Esophagus (tissue), 2 donors: ENCODE data around the gene HNRNPA3. TPM values are rescaled to one million over a fixed set of nuclear protein-coding genes. Genes with fewer than 3 reads are reported as not detected.

Experiments
- H3K27ac ChIP-seq, 2 donors: one replicate each; pipeline ENCODE4 v1.5.1; 2013; ENCODE audit warnings: low read depth in 2 of 2, mild to moderate bottlenecking in 2 of 2, inconsistent platforms in 1 of 2, low read length in 1 of 2, moderate library complexity in 1 of 2
- H3K27me3 ChIP-seq, 2 donors: one replicate each; pipeline ENCODE4 v1.6.1; 2013; ENCODE audit warnings: low read length in 2 of 2, control low read depth in 1 of 2, mild to moderate bottlenecking in 1 of 2; ENCODE audit not compliant: insufficient read depth in 2 of 2, control insufficient read depth in 1 of 2
- H3K36me3 ChIP-seq, 2 donors: one replicate each; pipeline ENCODE4 v1.6.1; 2013; ENCODE audit warnings: low read length in 1 of 2; ENCODE audit not compliant: control insufficient read depth in 2 of 2, insufficient read depth in 2 of 2
- H3K4me1 ChIP-seq, 2 donors: one replicate each; pipeline ENCODE4 v1.6.1; 2013; ENCODE audit warnings: low read length in 1 of 2; ENCODE audit not compliant: control insufficient read depth in 2 of 2, insufficient read depth in 2 of 2
- H3K4me3 ChIP-seq, 2 donors: one replicate each; pipeline ENCODE4 v1.5.1; 2013; ENCODE audit warnings: low read length in 2 of 2, mild to moderate bottlenecking in 2 of 2, low read depth in 1 of 2, moderate library complexity in 1 of 2
- H3K9me3 ChIP-seq, 2 donors: one replicate each; pipeline ENCODE4 v1.6.1; 2013; ENCODE audit warnings: mild to moderate bottlenecking in 2 of 2, low read depth in 1 of 2, low read length in 1 of 2, moderate library complexity in 1 of 2; ENCODE audit not compliant: control insufficient read depth in 2 of 2, insufficient read depth in 1 of 2
- WGBS, 2 donors: extraction: QIAGEN DNeasy Blood & Tissue Kit; methylation state at CpG; one replicate each; pipeline ENCODE4 v1.1.7; 2013; 5-methylcytosine and 5-hydroxymethylcytosine counted together
- polyA plus RNA-seq, 2 donors: library from polyadenylated mRNA; stranded (reverse); fragments of 200-250 nt; gene quantifications; one replicate each; pipeline ENCODE4 v1.2.3, GENCODE V29; 2013
- donor health status: healthy with polysubstance abuse.
- donor health status: Bipolar disorder and iron deficiency.

HNRNPA3 gene
- polyA plus RNA-seq, 2 donors, result 202 to 240 TPM

DNA sequence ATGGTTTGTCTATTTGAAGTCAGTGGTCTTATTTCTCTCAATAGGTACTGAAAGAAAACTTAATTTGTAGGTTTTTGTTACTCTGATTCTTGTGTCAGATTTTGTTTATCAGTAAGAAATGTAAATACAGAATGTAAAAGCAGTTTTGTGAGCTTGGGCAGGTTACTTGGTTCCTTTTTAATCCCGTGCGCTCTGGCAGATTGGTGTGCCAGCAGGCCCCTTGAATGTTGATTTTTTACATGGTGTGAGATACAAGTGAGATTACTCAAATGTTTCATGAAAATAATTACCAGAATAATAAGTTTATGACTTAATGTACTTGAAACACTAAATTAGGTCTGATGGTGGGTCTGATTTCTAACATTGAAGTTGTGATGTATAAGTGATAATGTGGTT lies 13.4 kb downstream of the HNRNPA3 start:
- Histone ChIP-seq H3K36me3 (peaks cover 6 to 13% of the 10 kb centered on the region in 2 donors), H3K27me3 (no peaks in the 10 kb centered on the region), H3K4me3 (no peak overlapping the region), H3K9me3 (no peaks in the 10 kb centered on the region), H3K4me1 (no peaks in the 10 kb centered on the region), H3K27ac (peak overlapping the region in 1 of 2 donors; percentile 7)
- WGBS, 2 donors, result 70 to 74% methylated on average over 2 of the region's 2 CpGs

DNA sequence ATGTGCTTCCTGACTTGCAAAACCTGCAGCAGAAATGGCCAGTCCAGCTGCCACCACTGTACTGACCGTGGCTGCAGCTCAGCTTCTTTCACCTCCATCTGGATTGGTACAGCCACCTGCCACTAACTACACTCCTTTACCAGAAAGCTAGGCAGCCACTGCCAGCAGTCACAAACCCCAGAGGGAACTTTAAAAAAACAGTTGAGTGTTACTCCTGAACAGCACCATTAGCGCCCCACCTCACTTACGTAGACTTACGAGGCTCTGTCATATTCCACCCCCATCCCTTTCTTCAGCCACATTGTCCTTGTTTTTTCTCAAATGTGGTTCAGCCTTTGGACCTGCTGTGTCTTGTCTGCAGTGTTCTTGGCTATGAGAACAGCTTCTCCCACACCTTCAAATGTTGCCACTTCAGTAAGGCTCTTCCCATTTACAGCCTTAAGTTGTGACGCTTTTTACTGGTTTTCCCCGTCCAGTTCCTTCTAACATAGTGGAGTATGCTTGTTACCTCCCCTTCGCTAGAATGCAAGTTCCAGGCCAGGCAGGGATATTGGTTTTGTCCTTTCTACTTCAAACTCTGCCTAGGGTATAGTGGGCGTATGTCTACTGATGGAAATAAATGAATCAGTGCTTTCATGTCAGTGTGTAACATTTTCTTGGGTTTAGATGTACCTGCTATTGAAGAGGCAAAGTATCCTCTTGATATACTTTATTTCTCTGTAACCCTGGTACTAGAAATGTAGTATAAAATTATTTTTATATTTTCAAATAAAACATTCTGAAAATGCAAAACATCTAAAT lies 17.0 kb downstream of the HNRNPA3 start:
- Histone ChIP-seq H3K4me1 (no peaks in the 10 kb centered on the region), H3K36me3 (peaks cover 6 to 18% of the 10 kb centered on the region in 2 donors), H3K27ac (peak overlapping the region; percentile 6 to 65)

DNA sequence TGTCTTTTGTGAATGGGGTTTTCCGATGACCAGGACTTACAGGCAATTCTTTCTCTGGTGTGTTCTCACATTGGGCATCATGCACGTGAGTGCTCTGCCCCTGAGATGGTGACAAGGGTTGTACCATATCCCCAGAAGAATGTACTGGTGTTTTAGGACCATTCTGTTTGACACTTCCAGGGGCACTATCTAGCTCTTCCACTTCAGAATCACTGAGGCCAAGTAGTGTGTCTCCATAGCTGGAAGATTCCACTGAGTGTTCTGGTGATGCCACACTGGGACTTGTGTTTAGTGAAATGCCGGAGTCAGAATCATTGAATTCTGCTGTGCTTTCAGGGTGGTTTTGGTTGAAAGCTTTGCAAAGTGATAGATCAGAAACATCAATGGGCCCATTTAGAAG lies 18.7 kb downstream of the HNRNPA3 start:
- Histone ChIP-seq H3K36me3 (peaks cover 6 to 26% of the 10 kb centered on the region in 2 donors), H3K27me3 (no peaks in the 10 kb centered on the region), H3K4me3 (no peak overlapping the region), H3K4me1 (no peaks in the 10 kb centered on the region), H3K27ac (peak overlapping the region in 1 of 2 donors; percentile 3), H3K9me3 (no peaks in the 10 kb centered on the region)
- 86 to 95% methylated on average over 3 of the region's 3 CpGs for WGBS, 2 donors

More for the DNA sequence above, 17.0 kb downstream of the HNRNPA3 start:
- no peaks in the 10 kb centered on the region for H3K9me3 ChIP-seq
- WGBS, 2 donors, result 61 to 75% methylated on average over 8 of the region's 8 CpGs
- H3K4me3 ChIP-seq, result no peak overlapping the region
- H3K27me3 ChIP-seq, result no peaks in the 10 kb centered on the region

DNA sequence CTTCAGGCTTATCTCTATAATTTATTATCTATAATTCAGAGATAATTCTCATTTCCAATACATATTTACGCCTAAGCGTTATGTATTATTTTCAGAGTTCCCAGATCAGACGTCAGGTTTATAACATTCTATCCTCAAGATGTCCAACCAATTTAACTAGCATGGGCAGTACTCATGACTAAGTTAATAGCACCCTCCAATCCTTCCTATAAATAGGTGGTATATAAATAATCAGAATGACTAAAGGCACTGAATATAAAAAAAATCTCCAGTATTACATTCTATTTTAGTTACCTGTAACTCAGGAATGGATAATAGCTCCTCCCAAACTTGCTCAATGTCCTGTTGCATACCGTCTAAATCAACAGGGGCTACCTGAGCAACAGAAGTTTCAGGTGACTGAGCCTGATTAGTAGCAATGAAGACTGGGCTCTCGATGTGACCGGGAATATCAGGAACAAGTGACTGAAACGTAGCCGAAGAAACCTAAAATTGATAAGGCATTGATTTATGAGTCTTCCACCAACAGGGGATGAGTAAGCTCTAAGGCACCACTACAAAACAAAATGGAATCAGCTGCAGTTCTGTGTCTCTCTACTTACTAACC lies 19.6 kb downstream of the HNRNPA3 start:
- 78 to 86% methylated on average over 8 of the region's 8 CpGs for WGBS, 2 donors
- Histone ChIP-seq H3K4me1 (no peaks in the 10 kb centered on the region), H3K36me3 (peaks cover 8 to 30% of the 10 kb centered on the region in 2 donors), H3K27ac (no peak overlapping the region), H3K27me3 (no peaks in the 10 kb centered on the region), H3K4me3 (no peak overlapping the region), H3K9me3 (no peaks in the 10 kb centered on the region)

DNA sequence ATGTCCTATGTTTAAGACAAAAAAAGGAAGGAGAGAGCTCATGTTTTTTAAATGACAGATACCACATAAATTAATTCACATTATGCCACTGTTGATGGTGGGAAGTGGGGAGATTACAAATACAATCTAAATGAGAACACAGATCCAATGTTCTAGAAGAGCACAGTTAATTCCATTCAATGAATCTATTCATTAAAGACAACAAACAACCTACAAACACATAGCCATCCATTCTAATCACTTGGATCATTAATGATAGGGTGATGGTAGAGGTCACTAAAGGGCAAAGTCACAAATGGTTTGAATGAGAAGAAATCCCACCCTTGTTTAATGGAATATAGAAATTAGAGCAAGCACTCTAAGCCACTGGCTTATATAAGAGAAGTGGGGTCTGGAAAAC lies 21.7 kb downstream of the HNRNPA3 start:
- Histone ChIP-seq H3K36me3 (peaks cover 8 to 30% of the 10 kb centered on the region in 2 donors), H3K4me3 (no peak overlapping the region), H3K4me1 (no peaks in the 10 kb centered on the region), H3K9me3 (no peaks in the 10 kb centered on the region), H3K27me3 (no peaks in the 10 kb centered on the region), H3K27ac (no peak overlapping the region)

DNA sequence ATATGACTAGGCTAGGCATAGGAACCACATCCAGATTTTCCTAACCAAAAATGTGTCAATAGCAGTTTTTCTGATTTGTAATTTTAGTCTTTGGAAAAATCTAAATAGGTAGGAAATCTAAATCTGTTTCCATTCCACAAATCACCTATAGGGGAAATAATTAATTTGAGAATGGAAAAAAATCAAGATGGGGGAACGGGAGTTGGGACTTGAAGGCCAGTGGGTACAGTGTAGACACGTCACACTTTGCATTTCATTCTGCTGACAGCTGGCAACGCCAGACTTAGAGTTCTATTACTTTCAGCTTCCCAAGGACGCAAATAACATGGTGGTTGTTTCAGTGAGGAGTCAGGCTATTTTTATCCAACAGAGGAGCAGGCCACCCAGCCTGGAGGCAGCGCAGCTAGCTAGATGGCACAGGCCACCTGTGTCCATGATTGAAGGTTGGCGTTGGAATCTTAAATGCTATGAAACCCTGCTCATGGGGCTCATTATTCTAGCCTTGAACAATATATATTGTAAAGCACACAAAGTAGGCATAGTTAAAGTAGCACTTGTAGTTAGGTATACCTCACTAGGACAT lies 23.4 kb downstream of the HNRNPA3 start:
- WGBS, 2 donors, result 78 to 89% methylated on average over 6 of the region's 6 CpGs
- H3K27me3 ChIP-seq, result no peaks in the 10 kb centered on the region
- peaks cover 8 to 25% of the 10 kb centered on the region in 2 donors for H3K36me3 ChIP-seq
- H3K9me3 ChIP-seq, result no peaks in the 10 kb centered on the region
- H3K4me1 ChIP-seq, result peaks cover 3 to 5% of the 10 kb centered on the region in 2 donors
- no peak overlapping the region for H3K4me3 ChIP-seq
- no peak overlapping the region for H3K27ac ChIP-seq

DNA sequence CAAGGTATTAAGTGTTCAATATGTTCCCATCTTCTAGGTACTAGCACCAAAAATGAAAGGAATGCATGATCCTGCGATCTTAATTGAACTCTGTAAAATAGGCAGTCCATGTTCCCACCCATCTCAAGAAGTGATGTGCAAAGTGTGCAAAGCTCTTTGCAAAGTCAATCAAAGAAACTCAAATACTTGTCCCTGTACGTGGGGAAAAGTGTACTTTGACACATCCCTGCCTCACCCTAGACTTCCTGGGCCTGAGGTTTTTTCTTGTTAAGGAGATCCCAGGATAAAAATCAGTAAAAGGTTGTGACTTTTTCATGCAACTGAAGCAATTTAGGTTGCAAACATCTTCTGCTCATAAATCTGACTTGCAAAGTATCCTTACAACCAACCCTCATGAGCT lies 25.3 kb downstream of the HNRNPA3 start:
- no peak overlapping the region for H3K4me3 ChIP-seq
- H3K27me3 ChIP-seq, result no peaks in the 10 kb centered on the region
- H3K9me3 ChIP-seq, result no peaks in the 10 kb centered on the region
- peaks cover 3 to 15% of the 10 kb centered on the region in 2 donors for H3K36me3 ChIP-seq
- H3K27ac ChIP-seq, result no peak overlapping the region
- H3K4me1 ChIP-seq, result peaks cover 4 to 5% of the 10 kb centered on the region in 2 donors
- 49 to 50% methylated on average over 2 of the region's 2 CpGs for WGBS, 2 donors

DNA sequence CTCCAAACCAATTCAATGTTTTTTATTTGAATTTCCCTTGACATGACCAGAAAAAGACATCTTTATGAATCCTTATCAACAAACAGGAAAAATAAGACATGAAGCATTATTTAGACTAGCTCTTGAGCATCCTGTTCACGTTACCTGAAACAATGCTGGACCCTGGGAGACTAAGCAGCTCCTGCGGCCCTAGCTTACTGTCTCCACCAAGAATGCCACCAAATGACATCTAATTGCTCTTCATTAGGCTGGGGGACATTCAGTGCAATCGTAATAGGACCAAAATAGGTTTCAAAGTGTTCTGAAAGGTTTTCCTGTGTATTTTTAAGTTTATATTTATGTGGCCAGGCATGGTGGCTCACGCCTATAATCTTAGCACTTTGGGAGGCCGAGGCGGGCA lies 26.5 kb downstream of the HNRNPA3 start:
- Histone ChIP-seq H3K4me1 (peaks cover 9 to 10% of the 10 kb centered on the region in 2 donors), H3K27ac (peak overlapping the region; percentile 40 to 57), H3K9me3 (no peaks in the 10 kb centered on the region), H3K36me3 (peaks cover 3 to 13% of the 10 kb centered on the region in 2 donors), H3K27me3 (no peaks in the 10 kb centered on the region), H3K4me3 (no peak overlapping the region)
- WGBS, 2 donors, result 72 to 73% methylated on average over 6 of the region's 6 CpGs

DNA sequence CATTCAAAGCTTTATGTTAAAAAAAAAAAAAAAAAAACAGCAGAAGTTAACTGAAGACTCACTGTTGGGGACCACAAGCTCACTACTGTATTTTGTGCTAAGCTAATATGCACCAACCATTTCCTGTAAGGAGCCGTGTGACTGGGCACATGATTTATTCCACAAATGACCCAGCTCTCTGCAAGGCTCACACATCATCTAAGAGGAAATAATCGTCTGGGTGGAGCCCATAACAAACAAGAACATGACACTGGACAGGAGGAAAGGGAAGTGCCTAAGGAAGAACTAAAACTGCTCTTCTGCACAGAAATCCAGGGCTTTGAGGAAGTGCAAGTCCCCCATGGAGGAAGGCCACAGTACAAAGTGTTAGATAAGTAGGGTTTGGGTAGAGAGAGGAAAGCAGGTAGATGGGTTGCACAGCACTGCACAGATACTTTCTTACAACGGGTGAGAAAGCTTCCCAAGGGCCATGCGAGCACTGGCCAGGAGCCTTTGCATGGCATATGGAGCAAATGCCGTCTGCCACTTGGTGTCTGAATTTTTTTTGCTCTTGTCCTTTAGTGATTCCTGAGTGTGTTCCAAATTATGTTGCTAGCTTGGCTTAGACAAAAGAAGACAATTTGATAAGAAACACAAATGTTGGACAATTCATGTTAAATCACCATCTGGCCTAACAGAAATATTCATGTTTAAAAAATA lies 27.5 kb downstream of the HNRNPA3 start:
- Histone ChIP-seq H3K9me3 (no peaks in the 10 kb centered on the region), H3K36me3 (peaks cover 3 to 11% of the 10 kb centered on the region in 2 donors), H3K4me3 (peak overlapping the region in 1 of 2 donors; percentile 13), H3K27me3 (no peaks in the 10 kb centered on the region), H3K27ac (peak overlapping the region; percentile 60 to 91), H3K4me1 (peaks cover 9 to 12% of the 10 kb centered on the region in 2 donors)
- 18 to 25% methylated on average over 5 of the region's 5 CpGs for WGBS, 2 donors
